HG02588 (cell line): ENCODE results near the gene ARHGAP8.

Experiments used
- ATAC-seq: cut with Tn5 transposase; IDR thresholded peaks from one replicate; pipeline ENCODE4 v1.9.1; 2021; ENCODE audit warnings: mild to moderate bottlenecking, moderate library complexity; ENCODE audit not compliant: unreplicated experiment

Gene ARHGAP8

DNA sequence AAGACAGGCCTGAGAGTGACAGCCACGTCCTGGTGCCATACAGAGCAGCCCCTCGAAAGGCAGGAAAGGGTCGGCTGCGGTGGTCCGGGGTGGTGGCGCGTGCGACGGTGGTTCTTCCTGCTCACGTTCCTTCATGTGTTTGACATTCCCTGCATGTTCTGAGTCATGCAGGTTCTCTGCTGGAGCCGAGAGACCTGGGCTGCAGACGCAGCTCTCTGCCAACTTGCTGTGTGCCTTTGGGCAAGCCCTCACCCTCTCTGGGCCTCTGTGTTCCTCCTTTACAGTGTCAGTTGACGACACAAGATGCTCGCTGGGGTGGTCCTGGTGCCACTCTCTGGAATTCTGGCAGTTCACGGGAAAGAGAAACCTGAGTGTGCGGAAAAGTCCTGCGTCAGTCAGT, 12.0 kb downstream of the ARHGAP8 start:
- ATAC-seq: no peak

DNA sequence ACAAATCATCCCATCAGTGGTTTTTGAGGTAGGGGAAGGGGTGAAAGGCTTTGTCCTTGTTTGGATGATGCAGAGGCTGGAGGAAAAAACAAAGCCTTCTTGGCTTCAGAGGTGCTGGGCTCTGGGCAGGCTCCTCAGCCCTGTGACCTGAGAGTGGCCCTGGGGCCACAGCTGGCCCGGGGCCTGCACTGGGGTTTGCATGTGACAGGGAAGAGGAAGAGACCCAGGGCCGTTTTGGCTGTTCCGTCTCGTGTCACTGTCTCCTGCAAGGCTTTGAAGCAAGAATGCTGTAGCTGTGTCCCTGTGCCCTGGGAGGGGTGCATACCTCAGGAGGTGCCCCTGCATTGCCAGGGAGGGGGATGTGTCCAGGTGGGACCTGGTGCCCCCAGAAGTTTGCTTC, 12.6 kb downstream of the ARHGAP8 start:
- ATAC-seq: no peak

DNA sequence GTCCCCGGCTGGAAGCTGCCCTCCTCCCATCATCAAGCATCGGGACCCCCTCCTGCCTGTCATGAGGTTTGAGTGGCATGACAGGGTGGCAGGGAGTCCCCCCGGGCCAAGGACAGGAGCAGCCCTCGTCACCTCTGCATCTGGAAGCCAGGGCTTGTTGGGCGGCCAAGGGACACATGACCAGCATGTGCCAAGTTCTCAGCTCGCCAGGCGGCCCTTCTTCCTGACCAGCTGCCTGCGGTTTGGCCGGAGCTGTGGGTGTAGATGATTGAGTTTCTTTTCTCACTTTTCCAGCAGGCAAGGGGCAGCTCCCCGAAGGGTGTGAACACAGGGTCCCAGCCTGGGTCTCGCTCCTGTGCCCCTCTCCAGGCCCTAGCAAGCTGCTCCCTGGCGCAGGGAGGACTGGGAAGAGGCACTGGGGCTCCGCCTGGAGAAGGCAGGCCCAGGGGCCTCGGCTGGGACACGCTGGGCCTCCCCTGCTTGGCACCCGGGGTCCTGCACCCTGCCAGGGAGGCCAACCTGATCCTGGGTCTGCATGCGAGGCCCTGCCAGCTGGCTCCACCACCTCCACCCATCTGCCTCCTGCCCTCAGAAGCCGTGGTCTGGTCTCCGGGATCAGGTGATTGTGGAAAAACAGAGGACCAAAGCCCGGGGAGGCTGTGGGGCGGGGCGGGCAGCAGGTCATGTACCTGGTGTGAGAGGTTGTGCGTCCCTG, 13.4 kb downstream of the ARHGAP8 start:
- no peak for ATAC-seq

DNA sequence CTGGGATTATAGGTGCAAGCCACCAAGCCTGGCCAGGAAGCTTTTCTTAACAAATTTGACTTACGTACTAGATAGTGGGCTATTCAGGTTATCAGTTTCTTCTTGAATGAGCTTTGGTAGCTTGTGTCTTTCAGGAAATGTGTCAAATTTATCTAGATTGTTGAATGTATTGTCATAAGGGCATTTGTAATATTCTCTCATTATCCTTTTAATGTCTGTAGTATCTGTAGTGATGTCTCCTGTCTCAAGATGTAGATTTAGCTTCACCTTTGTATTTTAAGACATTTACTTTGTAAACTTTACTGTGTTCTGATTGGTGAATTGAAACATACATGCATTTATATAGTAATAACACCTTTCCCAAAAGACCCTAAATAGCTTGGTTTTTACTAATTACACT, 20.7 kb downstream of the ARHGAP8 start:
- no peak for ATAC-seq

DNA sequence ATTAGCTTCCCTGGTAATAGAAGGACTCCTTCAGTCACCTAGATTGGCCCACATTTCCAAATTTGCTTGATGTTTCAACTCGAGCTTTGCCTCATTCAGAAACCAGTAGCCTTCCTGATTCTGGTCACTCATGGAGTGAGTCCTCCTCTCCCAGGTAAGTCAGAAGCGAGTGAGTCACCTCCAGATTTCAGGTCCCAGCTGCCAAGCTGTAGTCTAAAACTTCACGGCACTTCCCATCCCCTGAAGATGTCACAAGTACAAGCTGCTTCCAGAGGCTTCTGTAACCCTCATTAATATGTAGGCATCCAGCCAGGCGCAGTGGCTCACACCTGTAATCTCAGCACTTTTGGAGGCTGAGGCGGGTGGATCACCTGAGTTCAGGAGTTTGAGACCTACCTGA, 23.5 kb downstream of the ARHGAP8 start:
- no peak for ATAC-seq

DNA sequence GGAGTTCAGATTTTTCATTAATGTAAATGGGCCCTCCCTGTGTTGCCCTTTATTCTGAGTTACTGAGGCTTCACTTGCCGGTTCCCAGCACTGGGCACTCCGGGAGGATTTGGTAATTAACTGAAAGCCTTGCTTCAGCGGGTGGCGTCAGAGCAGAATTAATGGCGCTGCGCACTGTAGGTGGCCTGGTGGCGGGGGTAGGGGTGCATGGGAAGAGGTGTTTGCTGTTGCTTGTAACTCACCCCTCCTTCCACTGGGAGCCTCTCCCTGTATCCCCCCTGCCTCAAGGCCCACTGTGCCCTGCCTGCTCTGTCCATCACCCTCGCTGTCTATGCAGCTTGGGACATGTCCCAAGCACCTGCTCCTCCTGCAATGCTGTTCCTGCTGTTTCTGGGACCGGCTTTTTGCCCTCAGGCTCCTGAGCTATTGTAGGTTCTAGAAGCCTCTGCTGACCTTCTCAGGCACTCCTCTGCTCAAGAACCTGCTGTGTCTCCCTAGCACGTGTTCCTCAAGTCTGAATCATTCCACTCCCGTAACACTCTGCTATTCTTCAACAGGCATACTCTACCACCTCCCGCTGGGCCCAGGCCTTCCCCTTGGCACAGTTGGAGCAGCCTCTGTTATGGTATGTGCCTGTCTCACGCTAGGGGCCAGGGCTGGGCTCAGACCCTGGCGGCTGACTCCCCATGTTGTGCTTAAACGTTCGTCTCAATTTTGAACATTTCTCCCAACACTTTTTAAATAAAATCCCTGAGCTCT, 24.4 kb downstream of the ARHGAP8 start:
- no peak for ATAC-seq

DNA sequence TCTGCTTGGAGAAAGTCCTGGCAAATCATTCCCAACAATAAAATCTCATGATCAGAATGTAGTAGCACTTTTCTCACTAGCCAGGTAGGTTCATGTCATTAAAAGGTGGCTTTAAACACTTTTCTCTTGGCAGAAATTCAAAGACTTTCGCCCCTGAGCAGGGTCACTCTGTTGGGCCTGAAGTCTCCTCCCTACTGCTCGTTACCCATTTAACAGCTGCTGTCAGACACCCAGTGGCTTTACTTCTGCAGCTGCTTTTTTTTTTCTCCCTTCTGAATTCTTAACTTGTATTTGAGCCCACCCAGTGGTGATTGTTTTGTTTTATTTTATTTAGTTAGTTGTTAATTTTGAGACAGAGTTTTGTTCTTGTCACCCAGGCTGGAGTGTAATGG, 25.0 kb downstream of the ARHGAP8 start:
- no peak for ATAC-seq

DNA sequence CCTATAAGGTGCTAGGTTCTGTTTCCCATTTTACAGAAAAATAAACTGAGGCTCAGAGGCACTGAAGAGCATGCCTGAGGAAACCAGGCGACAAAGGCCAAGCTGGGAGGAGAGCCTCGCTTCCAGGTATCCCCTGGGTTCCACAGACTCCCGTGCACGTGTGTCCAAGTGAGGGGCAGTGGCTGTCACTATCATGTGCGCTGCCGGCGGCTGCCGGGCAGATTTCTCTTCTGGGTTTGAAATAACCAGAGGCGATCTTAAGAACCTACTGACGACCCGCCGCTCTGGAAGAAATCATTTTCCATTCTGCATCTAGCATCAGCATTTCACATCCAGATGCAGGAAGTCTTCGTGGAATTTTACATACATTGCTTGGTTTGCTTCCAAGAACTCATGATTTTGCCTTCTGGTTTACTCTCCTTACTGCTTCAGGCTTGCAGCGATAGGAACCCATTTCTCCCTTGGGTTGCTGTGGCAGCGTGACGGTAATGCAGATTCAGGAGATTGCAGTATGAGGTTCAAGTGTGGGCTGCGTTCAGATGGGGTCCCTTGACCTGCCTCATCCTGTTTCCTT, 28.6 kb downstream of the ARHGAP8 start:
- no peak for ATAC-seq

DNA sequence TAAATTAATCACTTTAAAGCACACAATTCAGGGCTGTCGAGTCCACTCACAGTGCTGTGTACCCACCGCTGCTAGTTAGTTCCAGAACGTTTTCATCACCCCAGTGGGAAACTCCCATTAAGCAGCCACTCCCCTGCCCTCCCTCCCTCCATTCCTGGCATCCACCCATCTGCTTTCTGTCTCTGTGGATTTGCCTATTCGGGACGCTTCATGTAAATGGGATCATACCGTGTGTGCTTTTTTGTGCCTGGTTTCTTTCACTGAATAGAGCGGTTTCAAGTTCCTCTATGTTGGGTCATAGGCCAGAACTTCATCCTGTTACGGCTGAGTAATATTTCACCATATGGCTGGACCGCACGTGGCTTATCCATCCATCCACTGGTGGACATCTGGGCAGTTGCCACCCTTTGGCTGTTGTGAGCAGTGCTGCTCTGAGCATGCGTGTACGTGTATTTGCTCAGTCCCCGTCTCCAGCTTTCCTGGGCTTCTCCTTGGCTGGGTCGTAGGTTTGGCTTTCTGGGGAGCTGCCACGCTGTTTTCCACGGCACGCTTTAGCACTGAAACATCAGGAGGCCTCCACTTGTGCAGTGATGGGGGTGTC, 30.1 kb downstream of the ARHGAP8 start:
- no peak for ATAC-seq

DNA sequence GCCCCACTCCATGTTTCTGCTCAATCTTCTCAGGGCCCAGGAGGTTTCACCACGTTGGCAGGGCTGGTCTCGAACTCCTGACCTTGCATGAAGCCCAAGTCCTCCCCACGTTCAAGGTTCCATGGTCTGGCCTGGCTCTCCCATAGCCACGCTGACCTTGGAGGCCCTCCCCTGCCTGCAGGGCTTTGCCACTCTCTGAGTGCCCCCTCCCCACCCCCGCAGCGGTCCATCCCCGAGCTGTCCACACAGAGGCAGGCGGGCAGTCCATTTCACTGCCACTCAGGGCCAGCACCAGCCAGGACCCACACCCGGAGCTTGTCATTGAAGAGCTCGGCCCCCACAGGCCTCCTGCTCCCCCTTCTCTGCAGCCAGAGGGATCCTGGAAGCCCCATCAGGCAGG, 30.7 kb downstream of the ARHGAP8 start:
- no peak for ATAC-seq

DNA sequence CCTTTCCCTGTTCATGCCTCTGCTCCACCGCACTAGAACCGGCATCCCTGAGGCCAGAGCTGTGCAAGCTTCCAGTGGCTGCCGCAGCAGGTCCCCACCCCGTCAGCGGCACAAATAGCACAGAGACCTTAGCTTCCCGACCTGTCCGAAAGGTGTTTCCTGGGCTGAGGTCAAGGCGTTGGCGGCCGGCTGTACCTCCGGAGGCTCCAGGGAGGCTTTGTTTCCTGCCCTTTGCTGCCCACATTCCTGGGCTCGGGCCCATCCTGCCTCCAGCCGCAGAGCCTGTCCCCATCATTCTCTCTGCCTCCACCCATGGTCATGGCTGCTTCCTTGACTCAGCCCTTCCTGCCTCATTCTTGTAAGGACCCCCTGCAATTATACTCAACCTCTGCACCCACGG, 31.2 kb downstream of the ARHGAP8 start:
- no peak for ATAC-seq

DNA sequence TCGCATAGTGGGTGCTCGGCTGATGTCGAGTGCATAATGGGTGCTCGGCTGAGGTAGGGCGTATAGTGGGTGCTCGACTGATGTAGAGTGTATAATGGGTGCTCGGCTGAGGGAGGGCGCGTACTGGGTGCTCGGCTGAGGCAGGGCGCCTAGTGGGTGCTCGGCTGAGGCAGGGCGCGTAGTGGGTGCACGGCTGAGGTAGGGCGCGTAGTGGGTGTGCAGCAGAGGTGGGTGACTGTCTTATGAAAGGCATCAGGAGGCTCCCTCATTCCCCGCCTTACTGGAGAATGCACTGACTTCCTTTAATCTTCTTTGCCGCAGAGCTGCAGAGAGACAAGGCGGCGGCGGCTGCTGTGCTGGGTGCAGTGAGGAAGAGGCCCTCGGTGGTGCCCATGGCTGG, 33.8 kb downstream of the ARHGAP8 start:
- no peak for ATAC-seq

DNA sequence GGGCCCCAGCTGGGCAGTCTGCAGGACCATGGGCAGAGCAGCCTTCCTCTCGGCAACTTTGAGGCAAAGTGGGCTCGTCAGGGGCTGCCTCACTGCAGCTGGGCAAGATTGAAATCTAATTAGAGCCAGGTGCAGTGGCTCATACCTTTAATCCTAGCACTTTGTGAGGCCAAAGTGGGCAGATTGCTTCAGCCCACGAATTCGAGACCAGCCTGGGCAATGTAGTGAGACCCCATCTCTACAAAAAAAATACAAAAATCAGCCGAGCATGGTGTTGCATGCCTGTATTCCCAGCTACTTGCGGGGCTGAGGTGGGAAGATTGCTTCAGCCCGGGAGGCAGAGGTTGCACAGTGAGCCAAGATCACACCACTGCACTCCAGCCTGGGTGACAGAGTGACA, 34.2 kb downstream of the ARHGAP8 start:
- ATAC-seq: no peak

DNA sequence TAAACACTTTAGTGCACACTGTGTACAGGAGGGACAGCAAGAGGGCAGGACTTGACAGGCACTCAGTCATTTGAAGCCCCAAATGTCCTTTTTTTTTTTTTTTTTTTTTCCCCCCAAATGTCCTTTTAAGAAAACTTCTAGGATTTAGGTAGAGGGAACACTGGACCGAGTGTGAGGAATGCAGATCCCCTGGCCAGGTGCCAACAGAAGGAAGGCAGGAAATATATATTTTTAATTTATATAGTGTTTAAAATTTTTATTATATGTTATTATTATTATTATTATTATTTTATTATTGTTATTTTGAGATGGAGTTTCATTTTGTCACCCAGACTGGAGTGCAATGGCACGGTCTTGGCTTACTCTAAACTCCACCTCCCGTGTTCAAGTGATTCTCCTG, 35.5 kb downstream of the ARHGAP8 start:
- no peak for ATAC-seq

DNA sequence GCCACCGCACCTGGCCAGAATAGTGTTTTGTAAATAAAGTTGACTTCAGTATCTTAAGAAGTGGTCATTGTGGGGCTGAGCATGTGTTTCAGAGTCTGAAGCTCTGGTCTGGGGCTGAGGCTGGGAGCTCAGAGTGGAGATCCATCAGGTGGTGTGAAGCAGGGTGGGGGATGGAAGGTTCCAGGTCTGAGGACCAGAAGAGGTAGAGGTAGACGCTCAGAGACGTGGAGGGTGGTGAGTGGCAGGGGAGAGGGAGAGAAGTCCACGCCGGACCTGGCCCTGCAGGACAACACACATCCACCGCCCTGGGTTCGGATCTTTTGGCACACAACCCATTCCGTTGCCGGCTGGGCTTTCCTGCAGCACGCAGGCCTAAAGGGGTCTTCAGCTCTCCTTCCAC, 40.7 kb downstream of the ARHGAP8 start:
- no peak for ATAC-seq

DNA sequence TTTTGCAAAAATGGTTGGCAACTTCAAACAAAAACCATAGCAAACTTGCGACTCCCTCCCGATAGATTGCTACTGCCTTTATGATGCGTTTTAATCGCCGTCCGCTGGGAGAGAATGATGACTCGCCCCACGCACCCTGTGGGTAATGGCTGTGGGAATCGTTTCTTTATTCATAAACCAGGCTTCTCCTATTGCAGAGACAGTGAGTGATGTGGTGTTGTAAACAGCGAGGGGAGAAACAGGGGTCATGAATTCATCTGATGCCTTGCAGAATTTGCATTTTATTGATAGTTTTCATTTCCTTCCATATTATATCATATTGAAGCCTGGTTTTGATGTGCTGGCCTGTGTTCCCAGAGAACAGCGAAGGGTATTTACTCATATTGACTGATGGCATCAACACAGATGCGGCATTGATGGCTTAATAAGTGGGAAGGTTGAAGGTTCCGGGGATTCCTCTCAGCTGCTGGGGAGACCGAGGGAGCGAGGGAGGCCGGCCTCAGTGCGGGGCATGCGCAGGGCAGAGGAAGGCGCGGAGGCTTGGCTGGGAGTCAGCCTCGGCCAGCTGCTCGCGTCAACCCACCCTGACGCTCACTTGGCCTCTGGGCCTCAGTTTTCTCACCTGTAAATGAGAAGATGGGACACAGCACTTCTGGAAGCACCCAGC, 41.3 kb downstream of the ARHGAP8 start:
- no peak for ATAC-seq

DNA sequence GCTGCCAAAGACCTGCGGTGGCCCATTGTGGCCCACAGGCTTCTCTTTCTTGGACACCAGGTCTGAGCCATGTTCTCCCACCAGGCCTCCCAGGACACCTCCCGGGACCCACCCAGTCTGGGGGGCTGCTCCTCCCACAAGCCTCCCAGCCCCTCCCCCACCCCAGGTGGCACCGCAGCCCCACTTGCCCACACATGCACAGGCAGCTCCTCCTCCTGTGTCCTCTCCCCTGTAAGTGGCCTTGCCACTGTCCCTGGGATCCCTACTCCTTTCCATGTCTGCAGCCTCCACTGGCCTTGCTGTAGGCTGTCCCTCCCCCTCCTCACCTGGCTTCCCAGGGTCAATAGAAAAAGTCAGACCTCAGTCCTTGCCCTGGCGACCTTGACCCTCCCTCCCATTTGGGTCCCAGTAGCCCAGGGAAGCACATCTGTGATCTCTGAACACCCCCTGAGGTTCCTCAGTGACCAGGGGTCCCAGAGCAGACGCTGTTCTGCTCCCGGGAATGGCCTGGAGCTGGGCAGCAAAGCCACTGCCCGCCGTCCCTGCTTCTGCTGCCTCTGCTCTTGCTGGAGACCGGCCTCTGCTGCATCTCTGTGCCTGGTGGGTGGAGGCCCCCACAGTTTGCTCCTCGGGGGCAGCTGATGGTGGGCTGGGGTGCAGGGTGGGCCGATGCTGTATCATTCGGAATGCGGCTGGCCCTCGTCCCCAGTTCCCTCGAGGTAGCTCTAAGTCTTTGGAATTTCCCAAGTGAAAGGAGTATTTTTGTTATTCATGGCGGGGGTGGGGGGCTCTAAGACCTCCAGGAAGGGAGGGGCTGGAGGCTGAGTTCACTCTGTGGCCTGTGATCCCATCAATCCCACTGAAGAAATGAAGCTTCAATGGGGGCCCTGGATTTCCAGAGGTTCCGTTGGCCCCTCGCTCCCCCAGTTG, 43.6 kb downstream of the ARHGAP8 start:
- ATAC-seq: no peak

DNA sequence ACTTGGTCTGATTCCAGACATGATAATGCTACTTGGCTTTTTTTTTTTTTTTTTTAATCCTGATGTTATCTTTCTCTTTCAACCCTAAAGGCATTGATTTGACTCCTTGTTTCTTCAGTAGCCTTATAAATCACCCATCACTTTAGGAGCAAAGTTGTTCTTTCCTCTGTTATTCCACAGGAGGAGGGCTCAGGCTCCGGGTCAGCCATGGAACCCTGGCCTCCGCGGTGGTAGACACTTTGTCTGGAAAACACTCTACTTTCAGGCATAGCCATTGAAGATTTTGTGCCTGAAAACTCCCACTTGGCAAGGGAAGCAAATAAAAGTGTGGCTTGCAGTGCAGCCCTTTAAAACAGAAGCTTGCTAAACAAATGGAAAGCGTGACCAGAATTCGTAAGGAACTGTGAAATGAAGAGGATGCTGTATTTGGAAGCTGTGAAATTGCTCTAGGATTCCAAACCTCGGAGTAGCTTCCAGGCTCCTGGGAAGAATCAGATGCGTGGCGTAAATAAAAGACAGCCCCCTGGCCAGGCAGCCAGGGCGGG, 44.9 kb downstream of the ARHGAP8 start:
- no peak for ATAC-seq

DNA sequence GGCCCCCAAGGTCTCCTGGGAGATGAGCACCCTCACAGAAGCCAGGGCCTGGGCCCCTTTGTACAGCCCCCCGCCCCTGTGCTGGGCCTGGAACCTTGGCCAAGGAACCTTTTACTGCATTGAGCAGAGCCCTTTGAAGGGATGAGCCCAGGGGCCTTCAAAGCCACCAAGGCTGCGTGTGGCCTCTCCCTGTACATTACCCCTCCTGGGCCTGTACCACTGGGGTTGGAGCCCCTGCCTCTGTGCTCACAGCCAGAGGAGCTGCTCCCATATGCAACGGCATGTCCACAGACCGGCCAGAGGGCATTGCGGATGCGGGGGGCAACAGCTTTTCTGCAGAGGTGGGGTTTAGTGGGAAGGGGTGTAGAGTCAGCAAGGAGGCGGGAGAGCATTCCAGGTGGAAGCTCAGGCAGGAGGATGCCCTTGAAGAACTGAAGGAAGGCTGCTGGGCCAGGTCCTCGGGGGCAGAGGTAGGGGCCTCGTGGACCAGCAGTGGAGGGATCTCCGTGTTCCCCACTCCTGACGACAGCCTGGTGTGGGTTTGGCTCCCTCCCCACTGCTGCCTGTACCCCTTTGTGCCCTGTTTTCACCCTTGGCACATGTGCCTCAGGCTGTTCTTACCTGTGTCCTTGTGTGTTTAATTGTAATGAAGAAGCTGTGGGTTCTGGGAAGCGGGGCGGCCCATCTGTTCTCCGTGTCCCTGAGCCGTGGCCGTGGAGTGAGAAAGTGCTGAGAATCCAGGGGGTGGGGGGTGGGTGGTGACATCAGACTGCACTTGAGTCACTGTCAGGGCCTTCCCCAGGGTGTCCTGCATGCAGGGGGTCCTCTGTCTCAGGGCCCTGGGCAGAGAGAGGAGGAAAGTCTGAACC, 46.9 kb downstream of the ARHGAP8 start:
- no peak for ATAC-seq
